HuH-7.5 (cell line): Measurements from ENCODE around the gene MAT2B.

Experiments used
- DNase-seq: peaks from one replicate; pipeline ENCODE4 v3.0.0; 2011; ENCODE audit warnings: low spot score

MAT2B gene

GRCh38 chr5:163551156-163551555 is 45.7 kb downstream of the MAT2B start:
- no peak for DNase-seq

GRCh38 chr5:163552536-163552935 is 47.1 kb downstream of the MAT2B start:
- DNase-seq = no peak

DNA sequence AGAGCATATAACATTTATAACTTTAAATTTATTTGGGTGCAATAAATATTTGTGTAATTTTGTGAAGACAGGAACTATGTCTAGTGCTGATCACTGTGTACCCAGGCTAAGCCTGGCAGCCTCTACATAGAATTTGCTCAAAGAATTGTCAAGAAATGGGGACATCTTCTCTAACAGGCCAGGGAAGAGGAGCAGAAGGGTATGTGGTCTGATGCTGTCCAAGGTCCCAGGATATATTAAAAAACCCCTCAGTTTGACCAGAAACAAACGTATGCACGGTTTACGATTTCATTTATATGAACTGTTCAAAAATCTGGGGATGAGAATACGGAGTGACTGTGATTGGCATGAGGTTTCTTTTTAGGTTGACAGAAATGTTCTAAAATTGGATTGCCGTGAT is 55.9 kb downstream of the MAT2B start:
- DNase-seq = no peak

- DNase-seq = no peak
These were observed 56.7 kb downstream of the MAT2B start for GRCh38 chr5:163562071-163562470.

DNA sequence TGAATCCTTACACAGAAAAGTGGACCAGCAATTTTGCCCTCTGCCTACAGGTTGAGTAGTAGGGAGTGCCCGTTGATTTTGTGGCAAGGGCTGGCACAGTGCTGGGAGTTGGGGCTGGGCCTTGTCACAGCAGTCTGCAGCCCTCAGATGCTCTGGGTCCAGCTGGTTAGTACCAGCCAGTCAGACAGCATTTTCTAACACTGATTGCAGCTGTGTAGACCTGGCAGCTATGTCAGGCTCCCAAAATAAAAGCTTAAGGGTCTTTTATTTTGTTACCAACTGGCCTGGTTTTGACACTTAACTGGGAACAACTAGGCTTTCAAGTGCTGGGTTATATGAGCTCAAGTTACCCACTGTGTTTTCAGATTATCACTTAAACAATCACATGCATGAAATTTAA is 57.7 kb downstream of the MAT2B start:
- DNase-seq = no peak

DNA sequence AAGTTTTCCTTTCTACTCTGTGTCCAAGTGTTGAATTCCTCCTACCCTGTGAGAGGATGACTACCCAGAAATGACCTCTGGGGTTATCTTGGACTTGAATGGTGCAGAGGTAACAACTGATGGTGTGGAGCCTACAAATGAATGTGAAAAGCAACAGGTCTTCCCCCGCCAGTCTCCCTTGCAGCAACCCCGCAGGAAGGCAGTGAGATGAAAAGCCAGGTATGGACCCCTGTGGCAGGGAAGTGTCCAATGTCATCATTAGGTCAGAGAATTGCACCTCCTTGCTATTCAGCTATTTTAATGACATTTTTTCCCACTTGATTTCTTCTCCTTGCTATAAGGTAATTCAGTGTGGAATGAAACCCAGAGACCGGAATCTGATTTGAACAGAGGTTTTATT is 58.5 kb downstream of the MAT2B start:
- no peak for DNase-seq

DNA sequence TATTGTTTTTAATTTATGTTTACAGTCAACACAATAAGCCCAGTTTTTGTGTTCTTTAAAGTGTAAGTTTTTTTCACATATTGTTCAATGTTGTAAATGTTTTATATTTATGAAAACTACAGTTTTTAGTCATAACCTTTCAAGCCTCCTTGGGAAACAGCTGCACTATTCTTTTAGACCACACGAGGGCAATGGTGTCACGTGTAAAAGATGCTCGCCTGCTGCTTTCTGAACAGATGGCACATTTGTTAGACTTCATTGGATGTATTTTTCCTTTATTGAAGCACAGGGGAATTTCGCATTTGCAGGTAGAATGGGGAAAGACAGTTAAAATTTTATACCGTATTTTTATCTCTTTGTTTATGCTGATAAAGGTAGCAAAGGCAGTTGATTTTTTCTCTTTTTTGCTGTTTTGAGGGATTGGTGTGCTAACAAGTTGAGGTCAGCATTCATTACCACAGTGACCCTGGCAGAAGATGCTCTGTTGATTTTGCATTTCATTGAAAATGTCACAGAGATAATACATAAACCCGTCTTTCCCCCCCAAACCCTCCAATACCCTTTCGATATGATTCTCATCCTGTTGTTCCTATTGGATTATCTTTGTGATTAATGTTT is 59.0 kb downstream of the MAT2B start:
- no peak for DNase-seq

GRCh38 chr5:163565492-163565891 is 60.1 kb downstream of the MAT2B start:
- DNase-seq = no peak

GRCh38 chr5:163565931-163566608 is 60.7 kb downstream of the MAT2B start:
- no peak for DNase-seq

GRCh38 chr5:163566678-163567077 is 61.3 kb downstream of the MAT2B start:
- no peak for DNase-seq

GRCh38 chr5:163567811-163568210 is 62.4 kb downstream of the MAT2B start:
- no peak for DNase-seq
